ENCODE data around the gene PIGQ.

The PIGQ gene

GRCh38 chr16:534856-535445, 34.8 kb upstream of the PIGQ start:
- DNase-seq: no peak

- no peak for DNase-seq
These were observed 34.0 kb upstream of the PIGQ start for GRCh38 chr16:535446-536405.

- DNase-seq: no peak
These were observed 33.0 kb upstream of the PIGQ start for GRCh38 chr16:536746-537145.

GRCh38 chr16:537415-538335, 32.1 kb upstream of the PIGQ start:
- DNase-seq: no peak

- no peak for DNase-seq
These were observed 29.8 kb upstream of the PIGQ start for GRCh38 chr16:539901-540530.

GRCh38 chr16:540645-541340, 29.0 kb upstream of the PIGQ start:
- DNase-seq: no peak

GRCh38 chr16:543301-544164, 26.2 kb upstream of the PIGQ start:
- DNase-seq: no peak

- no peak for DNase-seq
These were observed 25.3 kb upstream of the PIGQ start for GRCh38 chr16:544517-544916.

- DNase-seq: no peak
These were observed 22.6 kb upstream of the PIGQ start for GRCh38 chr16:546909-547770.

- DNase-seq: no peak
These were observed 21.2 kb upstream of the PIGQ start for GRCh38 chr16:548586-548985.

- DNase-seq: no peak
These were observed 20.1 kb upstream of the PIGQ start for GRCh38 chr16:549544-550263.

- DNase-seq: no peak
These were observed 18.6 kb upstream of the PIGQ start for GRCh38 chr16:551210-551609.

GRCh38 chr16:552171-552570, 17.6 kb upstream of the PIGQ start:
- DNase-seq: no peak

- no peak for DNase-seq
These were observed 16.0 kb upstream of the PIGQ start for GRCh38 chr16:553601-554296.

- no peak for DNase-seq
These were observed 15.5 kb upstream of the PIGQ start for GRCh38 chr16:554297-554621.

- peak; percentile 30 for DNase-seq
These were observed 15.0 kb upstream of the PIGQ start for GRCh38 chr16:554640-555365.

- no peak for DNase-seq
These were observed 14.0 kb upstream of the PIGQ start for GRCh38 chr16:555528-556473.

All from NCI-H2171 treated with DMSO at 0.1 percent for 48 hours (cell line).